ENCODE measurements around the gene VEGFC. TPM values are rescaled to one million over a fixed set of nuclear protein-coding genes. Genes with fewer than 3 reads are reported as not detected.

The VEGFC gene
- polyA plus RNA-seq, 1 donor from 2014 or later, result 0.63 TPM

- TF ChIP-seq RAD21 (conservative IDR thresholded peaks at IDR 0.05) (no peak), SMC3 (conservative IDR thresholded peaks at IDR 0.05; ENCODE audit: poor library complexity) (no peak), TAF1 (IDR thresholded peaks at IDR 0.05; ENCODE audit: low read depth) (no peak), EP300 (conservative IDR thresholded peaks at IDR 0.05; ENCODE audit: poor library complexity, severe bottlenecking) (no peak), CTCF (IDR thresholded peaks at IDR 0.05; ENCODE audit: poor library complexity, severe bottlenecking) (no peak), POLR2AphosphoS5 (IDR thresholded peaks at IDR 0.05) (no peak)
- H3K27ac ChIP-seq (ENCODE audit: low read length), result no peak overlapping the region
- no peak overlapping the region for H3K9ac ChIP-seq (ENCODE audit: low read length)
- no peaks in the 10 kb centered on the region for H3K9me2 ChIP-seq (ENCODE audit: insufficient read depth, low read length)
- H3K4me2 ChIP-seq (ENCODE audit: low read length), result no peak overlapping the region
- no peaks in the 10 kb centered on the region for H3K27me3 ChIP-seq (ENCODE audit: insufficient read depth, low read depth, low read length)
- H3F3A ChIP-seq (ENCODE audit: insufficient read depth, low read length, poor library complexity, severe bottlenecking), result no peaks in the 10 kb centered on the region
- H2AFZ ChIP-seq (ENCODE audit: low read depth, low read length), result no peak overlapping the region
- H4K20me1 ChIP-seq (ENCODE audit: insufficient read depth), result no peaks in the 10 kb centered on the region
- no peaks in the 10 kb centered on the region for H3K79me2 ChIP-seq (replicated peaks; ENCODE audit: insufficient read depth, low read length)
- H3K36me3 ChIP-seq (ENCODE audit: insufficient read depth, low read length), result no peaks in the 10 kb centered on the region
- no peak overlapping the region for H3K4me3 ChIP-seq (ENCODE audit: low read length)
- H3K9me3 ChIP-seq (ENCODE audit: low read length), result no peaks in the 10 kb centered on the region
Observed at GRCh38 chr4:176817204-176817603, 24.5 kb upstream of the VEGFC start.

- Histone ChIP-seq H3K4me2 (ENCODE audit: low read length) (no peak overlapping the region), H3K36me3 (ENCODE audit: insufficient read depth, low read length) (no peaks in the 10 kb centered on the region), H3F3A (ENCODE audit: insufficient read depth, low read length, poor library complexity, severe bottlenecking) (no peaks in the 10 kb centered on the region), H3K9me2 (ENCODE audit: insufficient read depth, low read length) (no peaks in the 10 kb centered on the region), H2AFZ (ENCODE audit: low read depth, low read length) (no peak overlapping the region), H3K4me3 (ENCODE audit: low read length) (no peak overlapping the region), H3K79me2 (replicated peaks; ENCODE audit: insufficient read depth, low read length) (no peaks in the 10 kb centered on the region), H3K9ac (ENCODE audit: low read length) (no peak overlapping the region), H3K27me3 (ENCODE audit: insufficient read depth, low read depth, low read length) (no peaks in the 10 kb centered on the region), H3K27ac (ENCODE audit: low read length) (no peak overlapping the region), H3K9me3 (ENCODE audit: low read length) (no peaks in the 10 kb centered on the region), H4K20me1 (ENCODE audit: insufficient read depth) (no peaks in the 10 kb centered on the region)
- TF ChIP-seq CTCF (IDR thresholded peaks at IDR 0.05; ENCODE audit: poor library complexity, severe bottlenecking) (no peak), TAF1 (IDR thresholded peaks at IDR 0.05; ENCODE audit: low read depth) (no peak), POLR2AphosphoS5 (IDR thresholded peaks at IDR 0.05) (no peak), MXI1 (conservative IDR thresholded peaks at IDR 0.05; ENCODE audit: poor library complexity, severe bottlenecking) (no peak), EP300 (conservative IDR thresholded peaks at IDR 0.05; ENCODE audit: poor library complexity, severe bottlenecking) (no peak), SMC3 (conservative IDR thresholded peaks at IDR 0.05; ENCODE audit: poor library complexity) (no peak), REST (IDR thresholded peaks at IDR 0.05; ENCODE audit: borderline replicate concordance) (no peak), EZH2 (IDR thresholded peaks at IDR 0.05; ENCODE audit: borderline replicate concordance, insufficient read depth, low read length, poor library complexity, severe bottlenecking) (no peak), RAD21 (conservative IDR thresholded peaks at IDR 0.05) (no peak)
Observed at GRCh38 chr4:176814770-176815169, 22.0 kb upstream of the VEGFC start.

Measured in neural cell (in vitro differentiated cells).